Activated effector memory CD4-positive, alpha-beta T cell treated with Interleukin-2 at 50 U/mL for 16 hours (primary cell): ENCODE measurements around the gene BLZF1.
"Not testable (repeated sequence)": the region's sequence is repeated elsewhere in the genome, so short reads cannot be mapped to it uniquely, and the experiment has no call there.

Source experiments
- DNase-seq: peaks from one replicate; pipeline ENCODE4 v3.0.0-alpha.2; 2020

Gene BLZF1

GRCh38 chr1:169367686-169368405 is at the start of gene BLZF1, which contains the start of gene NME7:
Gene BLZF1 (plus strand): TSS chr1:169368195. CDS start chr1:169369523, 1,328 bp downstream.
Gene NME7 (minus strand): TSS chr1:169367797. CDS start chr1:169367710, 87 bp downstream.
- peak; percentile 98 for DNase-seq

- DNase-seq: no peak
Measured at GRCh38 chr1:169318536-169319244, 49.3 kb upstream of the BLZF1 start.

GRCh38 chr1:169321539-169321938 is 46.5 kb upstream of the BLZF1 start:
- no peak for DNase-seq

DNA sequence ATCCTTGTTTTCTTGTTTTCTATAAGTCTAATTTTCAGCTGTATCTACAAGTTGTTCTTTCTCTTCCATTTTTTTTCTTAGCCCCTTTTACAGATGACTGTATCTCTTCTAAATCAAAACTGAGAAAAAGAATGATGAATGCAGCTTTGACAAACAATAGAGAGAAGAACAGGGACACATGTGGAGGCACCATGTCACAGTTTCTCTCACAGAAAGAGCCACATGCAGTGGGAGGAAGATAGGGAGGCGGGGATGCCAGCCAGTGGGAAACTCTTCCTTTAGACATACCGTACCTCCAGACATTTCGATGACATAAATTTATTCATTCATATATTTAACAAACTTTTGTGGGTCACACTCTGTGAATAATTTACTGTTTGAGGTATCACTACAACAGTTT is 45.9 kb upstream of the BLZF1 start:
- DNase-seq: no peak

GRCh38 chr1:169325117-169325516 is 42.9 kb upstream of the BLZF1 start:
- DNase-seq: no peak

GRCh38 chr1:169326261-169326955 is 41.6 kb upstream of the BLZF1 start:
- DNase-seq: no peak

GRCh38 chr1:169326956-169327268 is 41.1 kb upstream of the BLZF1 start:
- no peak for DNase-seq

GRCh38 chr1:169327875-169328274 is 40.1 kb upstream of the BLZF1 start:
- DNase-seq: no peak

DNA sequence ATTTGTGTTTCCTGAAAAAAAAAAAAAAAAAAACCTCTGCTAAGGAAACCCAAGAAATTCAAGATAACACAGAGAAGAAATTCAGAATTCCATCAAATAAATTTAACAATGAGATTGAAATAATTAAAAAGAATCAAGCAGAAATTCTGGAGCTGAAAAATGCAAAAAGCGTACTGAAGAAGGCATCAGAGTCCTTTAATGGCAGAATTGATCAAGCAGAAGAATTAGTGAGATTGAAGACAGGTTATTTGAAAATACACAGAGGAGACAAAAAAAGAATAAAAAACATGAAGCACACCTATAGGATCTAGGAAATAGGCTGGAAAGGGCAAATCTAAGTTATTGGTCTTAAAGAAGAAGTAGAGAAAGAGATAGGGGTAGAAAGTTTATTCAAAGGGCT is 38.6 kb upstream of the BLZF1 start:
- DNase-seq: no peak

GRCh38 chr1:169330927-169331326 is 37.1 kb upstream of the BLZF1 start:
- DNase-seq: no peak

- DNase-seq: not testable (repeated sequence)
Measured at GRCh38 chr1:169334727-169335126, 33.3 kb upstream of the BLZF1 start.

- not testable (repeated sequence) for DNase-seq
Measured at GRCh38 chr1:169336947-169337715, 30.9 kb upstream of the BLZF1 start.

GRCh38 chr1:169338617-169339016 is 29.4 kb upstream of the BLZF1 start:
- DNase-seq: no peak

DNA sequence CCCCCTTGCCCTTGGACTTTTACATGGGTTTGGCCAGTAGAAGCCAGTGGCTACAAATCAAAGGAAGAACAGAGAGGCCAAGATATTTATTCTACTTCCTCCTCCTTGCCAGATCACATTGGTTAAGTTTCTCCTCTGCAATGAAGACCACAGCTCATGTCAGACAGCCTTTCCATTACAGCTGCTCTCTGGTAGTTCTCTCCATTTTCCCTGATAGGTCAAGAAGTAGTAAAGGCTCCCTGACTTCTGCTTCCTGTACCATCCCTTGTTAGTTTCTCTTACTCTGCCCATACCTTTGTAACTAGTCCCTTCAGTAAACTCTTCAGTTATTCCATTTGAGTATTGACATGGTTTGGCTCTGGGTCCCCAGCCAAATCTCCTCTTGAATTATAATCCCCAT is 28.2 kb upstream of the BLZF1 start:
- no peak for DNase-seq

DNA sequence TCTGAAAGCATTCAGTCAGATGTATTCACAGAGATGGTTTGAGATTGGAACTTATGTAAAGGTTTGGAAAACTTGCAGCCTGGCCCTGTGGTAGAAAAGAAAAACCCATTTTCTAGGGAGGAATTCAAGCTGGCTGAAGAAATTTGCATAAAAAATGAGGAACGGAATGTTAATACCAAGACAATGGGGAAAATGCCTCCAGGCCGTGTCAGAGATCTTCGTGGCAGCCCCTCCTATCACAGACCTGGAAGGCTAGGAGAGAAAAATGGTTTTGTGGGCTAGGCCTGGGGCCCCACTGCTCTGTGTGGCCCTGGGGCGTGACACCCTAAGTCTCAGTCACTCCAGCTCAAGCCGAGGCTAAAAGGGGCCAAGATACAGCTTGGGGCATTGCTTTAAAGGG is 27.1 kb upstream of the BLZF1 start:
- no peak for DNase-seq

GRCh38 chr1:169342096-169342495 is 25.9 kb upstream of the BLZF1 start:
- DNase-seq: not testable (repeated sequence)

GRCh38 chr1:169345511-169345910 is 22.5 kb upstream of the BLZF1 start:
- no peak for DNase-seq

DNA sequence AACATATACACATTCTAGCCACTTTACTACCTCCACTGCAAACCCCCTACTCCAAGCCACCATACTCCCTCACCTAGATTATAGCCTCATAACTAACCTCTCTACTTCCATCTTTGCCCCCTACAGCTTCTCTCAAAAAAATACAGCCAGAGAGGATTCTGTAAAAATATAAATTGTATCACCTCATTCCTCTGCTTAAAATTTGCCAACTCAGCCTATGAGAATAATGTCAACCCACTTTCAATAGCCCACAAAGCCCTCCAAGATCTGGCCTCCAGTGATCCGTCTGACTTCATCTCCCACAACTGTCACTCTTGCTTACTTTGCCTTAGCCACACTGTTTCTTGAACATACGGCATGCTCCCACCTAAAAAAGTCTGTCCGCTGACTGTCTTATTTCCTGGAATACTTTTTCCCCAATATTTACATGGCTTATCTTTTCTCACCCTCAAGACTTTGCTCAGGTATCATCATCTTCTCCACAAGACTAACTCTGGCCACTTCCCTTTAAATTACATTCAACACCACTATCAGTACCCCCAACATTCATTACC is 21.9 kb upstream of the BLZF1 start:
- DNase-seq: no peak

DNA sequence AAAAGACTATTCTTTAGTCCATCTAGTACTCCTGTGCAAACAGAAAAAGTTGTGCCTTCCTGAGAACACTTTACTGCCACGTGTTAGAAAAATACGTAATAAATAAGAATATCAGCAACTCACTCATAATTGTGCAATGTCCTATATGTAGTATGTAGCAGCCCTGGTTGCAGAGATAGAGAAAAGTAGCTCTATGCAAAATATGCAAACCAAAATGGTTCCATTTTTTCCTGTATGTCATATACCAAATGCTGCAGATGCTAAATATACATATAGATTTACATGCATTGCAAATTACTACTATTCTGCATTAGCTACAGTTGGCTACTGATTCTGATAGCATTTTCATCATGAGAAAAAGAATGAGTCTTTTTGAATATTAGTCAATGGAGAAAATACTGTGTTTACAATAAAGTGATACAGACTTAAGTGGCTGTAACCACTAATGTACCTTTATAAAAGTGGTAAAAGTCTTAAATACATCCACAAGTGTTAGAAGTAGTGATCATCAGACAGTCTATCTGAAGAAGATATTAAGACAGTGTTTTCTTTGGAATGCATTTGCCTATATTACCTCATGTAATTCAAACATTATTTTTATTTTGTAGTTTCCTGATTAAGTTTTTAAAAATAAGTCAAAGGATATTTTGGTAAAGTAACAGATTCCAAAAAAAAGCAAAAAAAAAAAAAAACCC is 20.2 kb upstream of the BLZF1 start:
- DNase-seq: no peak

DNA sequence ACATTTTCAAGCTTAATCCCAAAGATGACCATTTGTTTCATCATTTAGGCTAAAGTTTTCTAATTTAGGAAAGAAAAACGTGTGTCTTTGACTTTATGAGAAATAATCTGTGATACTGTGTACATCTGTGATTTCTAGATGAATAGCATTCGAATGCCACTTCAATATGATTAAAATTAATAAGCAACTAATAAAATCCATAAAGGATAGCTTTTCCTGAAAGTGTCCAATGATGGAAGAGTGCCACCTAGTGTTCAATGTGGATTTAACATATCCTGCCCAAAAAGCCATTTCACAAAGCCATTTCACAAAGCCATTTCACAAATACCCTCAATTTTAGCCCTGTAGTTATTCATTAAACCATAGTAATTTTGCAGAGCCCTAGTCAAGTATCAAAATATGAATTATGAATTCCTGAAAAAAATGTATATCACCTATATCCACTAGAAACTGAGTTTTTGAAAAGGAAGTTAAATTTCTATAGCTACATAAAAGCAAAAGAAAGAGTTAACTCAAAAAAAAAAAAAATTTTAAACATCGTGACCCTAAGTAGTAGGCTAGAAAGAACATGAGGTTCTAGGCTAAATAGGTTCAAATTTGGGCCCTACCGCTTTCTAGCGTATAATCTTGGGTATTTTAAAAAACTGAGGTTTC is 19.5 kb upstream of the BLZF1 start:
- no peak for DNase-seq

DNA sequence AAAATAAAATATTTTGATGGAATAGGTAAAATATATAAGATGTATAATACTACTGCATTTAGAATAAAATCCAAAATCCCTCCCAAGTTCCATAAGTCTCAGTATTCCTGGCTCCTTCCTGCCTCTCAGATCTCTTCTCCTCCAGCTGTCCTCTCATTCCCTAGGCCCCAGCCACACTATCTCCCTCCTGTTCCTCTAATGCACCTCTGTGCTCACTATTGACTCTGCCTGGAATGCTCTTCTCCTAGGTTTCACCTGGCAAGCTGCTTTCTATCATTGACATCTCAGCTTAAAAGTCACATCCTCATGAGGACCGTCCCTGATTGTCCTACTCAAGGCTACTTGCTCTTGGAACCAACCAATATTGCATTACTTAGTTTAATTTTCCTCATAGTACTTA is 7.6 kb upstream of the BLZF1 start:
- no peak for DNase-seq

DNA sequence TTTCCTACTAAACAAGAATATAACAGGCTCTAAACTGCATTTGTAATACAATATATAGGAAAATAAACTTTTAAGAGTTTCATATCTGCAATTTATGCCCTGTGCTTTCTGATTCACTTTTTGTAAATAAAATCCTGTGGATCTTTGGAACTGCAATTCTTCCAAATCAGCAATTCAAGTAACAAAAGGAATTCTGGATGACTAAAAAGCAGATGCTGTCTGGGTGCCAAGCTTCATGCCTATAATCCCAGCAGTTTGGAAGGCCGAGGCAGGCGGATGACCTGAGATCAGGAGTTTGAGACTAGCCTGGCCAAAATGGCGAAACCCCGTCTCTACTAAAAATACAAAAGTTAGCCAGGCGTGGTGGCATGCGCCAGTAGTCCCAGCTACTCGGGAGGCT is 6.7 kb upstream of the BLZF1 start:
- DNase-seq: no peak
